ENCODE results near the gene TRMT10B. TPM values are rescaled to one million over a fixed set of nuclear protein-coding genes. Genes with fewer than 3 reads are reported as not detected.
A peak's percentile ranks its signal among the peaks of the same experiment; 100 is the strongest.

The TRMT10B gene
- total RNA-seq, 1 experiment from 2014 or later: 6.9 TPM

GRCh38 chr9:37769306-37769705 is 15.7 kb downstream of the TRMT10B start:
- intact Hi-C loops (cut with micrococcal nuclease): no loop called here
- Mint-ChIP-seq H3K27ac (ENCODE audit: low read depth, unreplicated experiment) (no peak overlapping the region), H3K27me3 (ENCODE audit: insufficient read depth, unreplicated experiment) (no peaks in the 10 kb centered on the region), H3K4me3 (ENCODE audit: unreplicated experiment) (no peak overlapping the region), H3K36me3 (ENCODE audit: insufficient read depth, unreplicated experiment) (peaks cover 24% of the 10 kb centered on the region), H3K9me3 (ENCODE audit: unreplicated experiment) (no peaks in the 10 kb centered on the region), H3K4me1 (ENCODE audit: insufficient read depth, unreplicated experiment) (no peaks in the 10 kb centered on the region)
- no TSS peak for BruUV-seq (replicated peaks)
- DNase-seq (ENCODE audit: unreplicated experiment): no peak
- no peak for TF ChIP-seq CTCF (IDR thresholded peaks at IDR 0.05; ENCODE audit: unreplicated experiment)
- POLR2A ChIA-PET: interaction anchor here (0.6 to 1.7 kb wide), 6 partner anchors 10 to 177 kb away, joined by 3 to 8 read pairs (median 4); partner anchors contain the start of genes EXOSC3 and TOMM5
- CTCF ChIA-PET: interaction anchor here (0.6 to 0.7 kb wide), 2 partner anchors 10 to 16 kb away, joined by 3 to 4 read pairs; no protein-coding TSS in a partner anchor

GRCh38 chr9:37769995-37770394 is 16.4 kb downstream of the TRMT10B start:
- ChIA-PET POLR2A (interaction anchor here (0.7 to 1.7 kb wide), 5 partner anchors 9 to 177 kb away, joined by 3 to 8 read pairs (median 6); partner anchors contain the start of genes EXOSC3 and TOMM5), CTCF (interaction anchor here (0.5 to 1.3 kb wide), 3 partner anchors 9 to 15 kb away, joined by 3 to 4 read pairs (median 3); partner anchors contain the start of gene EXOSC3)
- Mint-ChIP-seq H3K4me3 (ENCODE audit: unreplicated experiment) (no peak overlapping the region), H3K27me3 (ENCODE audit: insufficient read depth, unreplicated experiment) (no peaks in the 10 kb centered on the region), H3K27ac (ENCODE audit: low read depth, unreplicated experiment) (no peak overlapping the region), H3K36me3 (ENCODE audit: insufficient read depth, unreplicated experiment) (peaks cover 20% of the 10 kb centered on the region), H3K9me3 (ENCODE audit: unreplicated experiment) (no peaks in the 10 kb centered on the region), H3K4me1 (ENCODE audit: insufficient read depth, unreplicated experiment) (no peaks in the 10 kb centered on the region)
- intact Hi-C loops (cut with micrococcal nuclease): no loop called here
- no peak for DNase-seq (ENCODE audit: unreplicated experiment)
- no peak for TF ChIP-seq CTCF (IDR thresholded peaks at IDR 0.05; ENCODE audit: unreplicated experiment)
- no TSS peak for BruUV-seq (replicated peaks)

- peaks cover 59% of the 10 kb centered on the region for H3K36me3 Mint-ChIP-seq (ENCODE audit: insufficient read depth, unreplicated experiment)
- no peaks in the 10 kb centered on the region for H3K4me1 Mint-ChIP-seq (ENCODE audit: insufficient read depth, unreplicated experiment)
- no peak for TF ChIP-seq CTCF (IDR thresholded peaks at IDR 0.05; ENCODE audit: unreplicated experiment)
- no peak overlapping the region for H3K27ac Mint-ChIP-seq (ENCODE audit: low read depth, unreplicated experiment)
- H3K27me3 Mint-ChIP-seq (ENCODE audit: insufficient read depth, unreplicated experiment): no peaks in the 10 kb centered on the region
- CTCF ChIA-PET: no interaction called here
- H3K9me3 Mint-ChIP-seq (ENCODE audit: unreplicated experiment): no peaks in the 10 kb centered on the region
- intact Hi-C loops (cut with micrococcal nuclease): no loop called here
- DNase-seq (ENCODE audit: unreplicated experiment): no peak
- no TSS peak for BruUV-seq (replicated peaks)
- H3K4me3 Mint-ChIP-seq (ENCODE audit: unreplicated experiment): no peak overlapping the region
- POLR2A ChIA-PET: interaction anchor here (2.5 kb wide), 1 partner anchor 9 kb away, joined by 25 read pairs; the partner anchor contains the start of gene EXOSC3
These were observed 21.8 kb downstream of the TRMT10B start for GRCh38 chr9:37775216-37775919.

- H3K36me3 Mint-ChIP-seq (ENCODE audit: insufficient read depth, unreplicated experiment): peaks cover 66% of the 10 kb centered on the region
- no peaks in the 10 kb centered on the region for H3K4me1 Mint-ChIP-seq (ENCODE audit: insufficient read depth, unreplicated experiment)
- no peaks in the 10 kb centered on the region for H3K9me3 Mint-ChIP-seq (ENCODE audit: unreplicated experiment)
- H3K27me3 Mint-ChIP-seq (ENCODE audit: insufficient read depth, unreplicated experiment): no peaks in the 10 kb centered on the region
- ChIA-PET POLR2A (interaction anchor here (2.5 kb wide), 1 partner anchor 8 kb away, joined by 25 read pairs; the partner anchor contains the start of gene EXOSC3), CTCF (no interaction called here)
- intact Hi-C loops (cut with micrococcal nuclease): no loop called here
- H3K27ac Mint-ChIP-seq (ENCODE audit: low read depth, unreplicated experiment): no peak overlapping the region
- peak; percentile 14 for DNase-seq (ENCODE audit: unreplicated experiment)
- BruUV-seq (replicated peaks): no TSS peak
- H3K4me3 Mint-ChIP-seq (ENCODE audit: unreplicated experiment): no peak overlapping the region
- TF ChIP-seq CTCF (IDR thresholded peaks at IDR 0.05; ENCODE audit: unreplicated experiment): no peak
These were observed 22.7 kb downstream of the TRMT10B start for GRCh38 chr9:37776328-37776727.

All from MCF 10A (cell line).